GM12878 (cell line): ENCODE results near the gene CCDC136. TPM values are rescaled to one million over a fixed set of nuclear protein-coding genes. Genes with fewer than 3 reads are reported as not detected.

Experiments used
- ATAC-seq: fragments of 200-7000 bp; cut with Tn5 transposase; 3 replicates; pipeline ENCODE4 v1.9.1; 2020; ENCODE audit warnings: mild to moderate bottlenecking, moderate library complexity
- BruUV-seq: library from RNA; stranded (reverse); fragments of 400-500 nt; replicated peaks from 2 replicates; lab custom pipeline; 2021; lab: Mats Ljungman, UMichigan
- CTCF ChIA-PET: fragments of 300-600 bp; sonication (Branson Sonifier 250); formaldehyde crosslinking; extraction: SDS; loops from one replicate; lab custom pipeline; 2021; ENCODE audit warnings: inconsistent platforms; lab: Yijun Ruan, JAX
- POLR2A ChIA-PET: fragments of 350-600 bp; formaldehyde crosslinking; extraction: SDS; loops from one replicate; lab custom pipeline; 2021; ENCODE audit warnings: inconsistent platforms; lab: Charles Lee
- RAD21 ChIA-PET: fragments of 300-600 bp; sonication (Branson Sonifier 250); formaldehyde crosslinking; loops from one replicate; lab custom pipeline; 2023; ENCODE audit warnings: antibody characterized with exemption; ENCODE audit not compliant: unreplicated experiment; lab: Charles Lee
- SMC1A ChIA-PET: fragments of 300-600 bp; sonication (Branson Sonifier 250); formaldehyde crosslinking; loops from one replicate; lab custom pipeline; 2023; ENCODE audit not compliant: unreplicated experiment, uncharacterized antibody; lab: Charles Lee
- DNase-seq: peaks from one replicate; pipeline ENCODE4 v3.0.0-alpha.2; 2011; ENCODE audit warnings: low read depth, low spot score
- FAIRE-seq: peaks from 3 replicates; lab custom pipeline; 2011; peaks lifted over from hg19 to GRCh38; lab: Jason Lieb, UNC
- H2AFZ ChIP-seq: 2 replicates; pipeline ENCODE4 v1.6.0; 2011; ENCODE audit warnings: low read depth, low read length, control low read depth; ENCODE audit not compliant: control insufficient read depth
- H3K27ac ChIP-seq: 2 replicates; pipeline ENCODE4 v1.5.1; 2011; ENCODE audit warnings: control low read depth; ENCODE audit not compliant: control insufficient read depth, insufficient read depth
- H3K27me3 ChIP-seq, 2 experiments: replicated peaks in 1 of 2; 2 replicates each; pipeline versions ENCODE4 v1.6.0 to v1.6.1; 2011; ENCODE audit warnings: low read length in 1 of 2; ENCODE audit not compliant: control insufficient read depth in 2 of 2, insufficient read depth in 2 of 2
- H3K36me3 ChIP-seq, 2 experiments: 2 replicates each; pipeline ENCODE4 v1.5.1; 2011; ENCODE audit warnings: low read length in 1 of 2; ENCODE audit not compliant: control insufficient read depth in 2 of 2, insufficient read depth in 2 of 2
- H3K4me1 ChIP-seq: 2 replicates; pipeline ENCODE4 v1.6.1; 2011; ENCODE audit warnings: mild to moderate bottlenecking, low read length, moderate library complexity, mixed read lengths; ENCODE audit not compliant: control insufficient read depth, insufficient read depth
- H3K4me2 ChIP-seq: 2 replicates; pipeline ENCODE4 v1.6.0; 2011; ENCODE audit warnings: control low read depth; ENCODE audit not compliant: control insufficient read depth, insufficient read depth
- H3K4me3 ChIP-seq: fragments of 200-600 bp; sonication (generic); 2 replicates; pipeline ENCODE4 v1.5.1; 2016
- H3K79me2 ChIP-seq: 2 replicates; pipeline ENCODE4 v1.6.0; 2011; ENCODE audit warnings: low read length; ENCODE audit not compliant: control insufficient read depth, insufficient read depth
- H3K9ac ChIP-seq: 2 replicates; pipeline ENCODE4 v1.8.0; 2011; ENCODE audit warnings: low read length, control low read depth, mixed read lengths; ENCODE audit not compliant: control insufficient read depth, insufficient read depth
- H3K9me3 ChIP-seq: replicated peaks from 3 replicates; pipeline ENCODE4 v1.5.1; 2011; ENCODE audit warnings: mild to moderate bottlenecking, low read length; ENCODE audit not compliant: control insufficient read depth, insufficient read depth
- H4K20me1 ChIP-seq: 2 replicates; pipeline ENCODE4 v1.6.0; 2011; ENCODE audit not compliant: control insufficient read depth, insufficient read depth
- CBX5 ChIP-seq: sonication (generic); IDR thresholded peaks from 2 replicates; pipeline ENCODE4 v1.6.1; 2016; ENCODE audit warnings: low read depth, moderate library complexity, mild to moderate bottlenecking, inconsistent platforms
- CTCF ChIP-seq, 3 experiments: IDR thresholded peaks in 2 of 3; conservative IDR thresholded peaks in 1 of 3; 2 replicates each; pipeline ENCODE4 v1.5.1; 2011; ENCODE audit warnings: low read depth in 3 of 3, low read length in 3 of 3, mild to moderate bottlenecking in 3 of 3, control low read depth in 2 of 3, moderate library complexity in 2 of 3, inconsistent platforms in 1 of 3, mixed read lengths in 1 of 3; ENCODE audit not compliant: control insufficient read depth in 2 of 3, insufficient read depth in 1 of 3; ENCODE audit errors: extremely low read depth in 1 of 3
- EED ChIP-seq: sonication (generic); IDR thresholded peaks from 2 replicates; pipeline ENCODE4 v1.6.1; 2016; ENCODE audit warnings: antibody characterized with exemption, low read depth
- EGR1 ChIP-seq, 2 experiments: IDR thresholded peaks; 1 replicate in 1 of 2; 2 replicates in 1 of 2; pipeline ENCODE4 v1.6.1; 2011 to 2012; ENCODE audit warnings: low read depth in 2 of 2, low read length in 2 of 2, borderline replicate concordance in 1 of 2, mild to moderate bottlenecking in 1 of 2, moderate library complexity in 1 of 2
- EZH2 ChIP-seq: IDR thresholded peaks from 2 replicates; pipeline ENCODE4 v1.6.1; 2012; ENCODE audit warnings: low read depth, mild to moderate bottlenecking, control low read depth, inconsistent platforms, low read length, borderline replicate concordance; ENCODE audit not compliant: control insufficient read depth
- HDAC6 ChIP-seq: fragments of 200-600 bp; sonication (generic); IDR thresholded peaks from one replicate; pipeline ENCODE4 v1.8.0; 2017; ENCODE audit warnings: antibody characterized with exemption; ENCODE audit not compliant: unreplicated experiment
- HSF1 ChIP-seq: fragments of 150-350 bp; IDR thresholded peaks from 2 replicates; pipeline ENCODE4 v1.6.1; 2014; ENCODE audit warnings: mild to moderate bottlenecking, low read depth, low read length
- IKZF2 ChIP-seq, 2 experiments: fragments of 450-650 bp; IDR thresholded peaks; 2 replicates each; pipeline ENCODE4 v1.6.1; 2017; ENCODE audit warnings: mild to moderate bottlenecking in 2 of 2, moderate library complexity in 2 of 2
- NR2C2 ChIP-seq: IDR thresholded peaks from 2 replicates; pipeline ENCODE4 v1.6.1; 2011; ENCODE audit warnings: borderline replicate concordance, low read depth; ENCODE audit not compliant: control insufficient read depth, insufficient read length
- RAD21 ChIP-seq: IDR thresholded peaks from 2 replicates; pipeline ENCODE4 v1.6.1; 2011; ENCODE audit warnings: mild to moderate bottlenecking, low read depth, low read length, moderate library complexity; ENCODE audit not compliant: insufficient read depth
- SMAD5 ChIP-seq: IDR thresholded peaks from 2 replicates; pipeline ENCODE4 v1.6.1; 2016; ENCODE audit warnings: antibody characterized with exemption, low read depth
- SMARCA5 ChIP-seq: fragments of 450-650 bp; IDR thresholded peaks from 2 replicates; pipeline ENCODE4 v1.6.1; 2017; ENCODE audit warnings: mild to moderate bottlenecking
- ZNF24 ChIP-seq: fragments of 450-650 bp; IDR thresholded peaks from 2 replicates; pipeline ENCODE4 v1.6.1; 2017; ENCODE audit warnings: antibody characterized with exemption, mild to moderate bottlenecking
- ZNF274 ChIP-seq: IDR thresholded peaks from one replicate; pipeline ENCODE4 v1.8.0; 2011; ENCODE audit not compliant: insufficient read length, insufficient read depth
- ZZZ3 ChIP-seq: IDR thresholded peaks from 2 replicates; pipeline ENCODE4 v1.6.1; 2011; ENCODE audit warnings: low read depth; ENCODE audit not compliant: control insufficient read depth, insufficient read length
- WGBS: methylation state at CpG from one replicate; pipeline ENCODE4 v1.1.6; 2016; ENCODE audit warnings: low lambda C conversion rate; ENCODE audit not compliant: insufficient replicate concordance, insufficient coverage; ENCODE audit errors: missing lambda C conversion rate; 5-methylcytosine and 5-hydroxymethylcytosine counted together
- in situ Hi-C: fragments of 300-500 bp; cut with MboI; formaldehyde crosslinking; loops from 9 replicates; pipeline ENCODE4 v1.14.3; 2018; ENCODE audit warnings: mixed read lengths
- intact Hi-C: fragments of 100-400 bp; cut with micrococcal nuclease; formaldehyde crosslinking; loops from one replicate; pipeline ENCODE4 v1.14.2; 2022; ENCODE audit not compliant: unreplicated experiment
- polyA plus RNA-seq, 11 experiments: library from polyadenylated mRNA; depleted of rRNA in 4 of 11; unstranded in 6 of 11; stranded (reverse) in 5 of 11; fragments of >200 nt; fragmentation: Nextera tagmentation in 4 of 11; fragmentation: Illumina TruSeq in 1 of 11; extraction: Ambion mirVana in 4 of 11; extraction: Trizol in 1 of 11; gene quantifications; 1 replicate in 1 of 11; 2 replicates in 10 of 11; pipeline versions ENCODE4 v1.2.1 to v1.2.3, GENCODE V29; 2011 to 2016; ENCODE audit warnings: inconsistent platforms in 2 of 11, missing spikeins in 2 of 11, low read depth in 1 of 11
- total RNA-seq, 4 experiments: library from RNA; depleted of rRNA in 3 of 4; stranded (reverse); fragments of >200 nt in 3 of 4; fragmentation: Illumina TruSeq in 1 of 4; extraction: Trizol in 1 of 4; gene quantifications; 2 replicates each; pipeline versions ENCODE4 v1.2.1 to v1.2.3, GENCODE V29; 2013 to 2021

CCDC136 gene
- total and polyA plus RNA-seq, 10 of the 15 experiments (the other 5 are each of a cell fraction or from before 2014, with no cell fraction given), result 0.32 to 4.8 (median 1.5) TPM

GRCh38 chr7:128767475-128768110, 24.2 kb upstream of the CCDC136 start:
- CTCF ChIA-PET, result interaction anchor here (1.1 kb wide), 1 partner anchor 10 kb away, joined by 3 read pairs; no protein-coding TSS in a partner anchor
- H3K27me3 ChIP-seq, result no peaks in the 10 kb centered on the region
- H3K4me3 ChIP-seq, result no peak overlapping the region
- in situ Hi-C loops (no loop called here), intact Hi-C loops (no loop called here)
- H2AFZ ChIP-seq, result no peak overlapping the region
- POLR2A ChIA-PET, result interaction anchor here (0.7 kb wide), 1 partner anchor 33 kb away, joined by 4 read pairs; no protein-coding TSS in a partner anchor
- 93% methylated on average over 6 of the region's 6 CpGs for WGBS
- ATAC-seq, result no peak
- H3K36me3 ChIP-seq, result peaks cover 10 to 23% of the 10 kb centered on the region in 2 experiments
- no peaks in the 10 kb centered on the region for H3K9me3 ChIP-seq
- no peaks in the 10 kb centered on the region for H4K20me1 ChIP-seq
- no peaks in the 10 kb centered on the region for H3K4me1 ChIP-seq
- no peaks in the 10 kb centered on the region for H3K79me2 ChIP-seq
- no peak overlapping the region for H3K4me2 ChIP-seq
- no peak for FAIRE-seq
- BruUV-seq, result no TSS peak
- SMC1A ChIA-PET, result interaction anchor here (1.6 to 2.7 kb wide), 3 partner anchors 10 to 14 kb away, joined by 4 to 11 read pairs (median 5); no protein-coding TSS in a partner anchor
- RAD21 ChIA-PET, result no interaction called here
- no peak overlapping the region for H3K9ac ChIP-seq
- DNase-seq, result no peak
- no peak overlapping the region for H3K27ac ChIP-seq
- TF ChIP-seq NR2C2 (no peak), EZH2 (no peak), ZNF274 (no peak), EED (no peak), SMARCA5 (no peak), HSF1 (no peak), IKZF2 (IDR thresholded peaks at IDR 0.05) (no peak), CTCF (IDR thresholded peaks at IDR 0.05 in 2 of 3, conservative IDR thresholded peaks at IDR 0.05 in 1 of 3; ENCODE audit: control insufficient read depth in 2 of 3, extremely low read depth in 1 of 3, insufficient read depth in 1 of 3, low read depth in 3 of 3, low read length in 3 of 3) (no peak), CBX5 (no peak), HDAC6 (no peak), RAD21 (no peak), EGR1 (IDR thresholded peaks at IDR 0.05; ENCODE audit: borderline replicate concordance in 1 of 2, low read depth in 2 of 2, low read length in 2 of 2) (no peak), ZZZ3 (no peak), SMAD5 (no peak), ZNF24 (no peak)
